ENCODE data around the gene ZNF70. TPM values are rescaled to one million over a fixed set of nuclear protein-coding genes. Genes with fewer than 3 reads are reported as not detected.

Gene ZNF70
- total RNA-seq, 1 experiment from 2014 or later: 2.3 TPM

GRCh38 chr22:23763579-23763945 lies 12.7 kb upstream of the ZNF70 start:
- no peak for ATAC-seq
- H3K4me2 ChIP-seq (ENCODE audit: low read length): no peak overlapping the region

GRCh38 chr22:23762842-23763578 lies 12.1 kb upstream of the ZNF70 start, which contains the start of gene C22orf15:
TSS of gene C22orf15 (plus strand) at chr22:23762990. CDS start at chr22:23763307, 317 bp downstream.
- DNase-seq: no peak
- intact Hi-C loops (cut with micrococcal nuclease): no loop called here
- Histone ChIP-seq H3F3A (ENCODE audit: low read length, unreplicated experiment) (no peaks in the 10 kb centered on the region), H3K9me3 (ENCODE audit: low read length) (no peaks in the 10 kb centered on the region), H3K4me2 (ENCODE audit: low read length) (no peak within 1 kb of the TSS), H3K79me2 (ENCODE audit: low read length) (peaks cover 17% of the 10 kb centered on the region), H3K4me3 (ENCODE audit: low read length) (no peak within 1 kb of the TSS), H2AFZ (ENCODE audit: low read length) (no peak within 1 kb of the TSS), H3K27me3 (ENCODE audit: low read length) (no peaks in the 10 kb centered on the region), H3K9me2 (replicated peaks; ENCODE audit: low read length) (no peaks in the 10 kb centered on the region), H3K27ac (ENCODE audit: low read length) (no peak within 1 kb of the TSS), H3K4me1 (ENCODE audit: insufficient read depth, low read length) (peaks cover 4% of the 10 kb centered on the region; the same call in 1 of the 2 replicates), H3K36me3 (ENCODE audit: low read depth, low read length) (peaks cover 5% of the 10 kb centered on the region; the same call in 1 of the 2 replicates), H4K20me1 (ENCODE audit: low read length) (no peaks in the 10 kb centered on the region), H3K9ac (ENCODE audit: low read length) (no peak within 1 kb of the TSS)
- BruUV-seq (replicated peaks): no TSS peak
- POLR2A ChIA-PET (ENCODE audit: unreplicated experiment): interaction anchor here (0.6 kb wide), 1 partner anchor 12 kb away, joined by 3 read pairs; the partner anchor contains the start of gene ZNF70
- no peak for TF ChIP-seq EZH2phosphoT487 (IDR thresholded peaks at IDR 0.05; ENCODE audit: borderline replicate concordance, low read length)
- TF ChIP-seq EZH2 (IDR thresholded peaks at IDR 0.05; ENCODE audit: low read length, unreplicated experiment): no peak
- TF ChIP-seq CTCF (conservative IDR thresholded peaks at IDR 0.05; ENCODE audit: low read depth, low read length): no peak
- no peak for ATAC-seq
- CTCF ChIA-PET: no interaction called here

More at GRCh38 chr22:23763579-23763945, 12.7 kb upstream of the ZNF70 start:
- ChIA-PET CTCF (no interaction called here), POLR2A (ENCODE audit: unreplicated experiment) (interaction anchor here (0.6 kb wide), 1 partner anchor 13 kb away, joined by 3 read pairs; the partner anchor contains the start of gene ZNF70)
- peaks cover 4% of the 10 kb centered on the region; the same call in 1 of the 2 replicates for H3K4me1 ChIP-seq (ENCODE audit: insufficient read depth, low read length)
- no peak overlapping the region for H2AFZ ChIP-seq (ENCODE audit: low read length)
- H3K27ac ChIP-seq (ENCODE audit: low read length): no peak overlapping the region
- H3K9me3 ChIP-seq (ENCODE audit: low read length): no peaks in the 10 kb centered on the region
- intact Hi-C loops (cut with micrococcal nuclease): no loop called here
- no peak overlapping the region for H3K9ac ChIP-seq (ENCODE audit: low read length)
- TF ChIP-seq EZH2 (IDR thresholded peaks at IDR 0.05; ENCODE audit: low read length, unreplicated experiment) (no peak), EZH2phosphoT487 (IDR thresholded peaks at IDR 0.05; ENCODE audit: borderline replicate concordance, low read length) (no peak), CTCF (conservative IDR thresholded peaks at IDR 0.05; ENCODE audit: low read depth, low read length) (no peak)
- H3K36me3 ChIP-seq (ENCODE audit: low read depth, low read length): peaks cover 5% of the 10 kb centered on the region; the same call in 1 of the 2 replicates
- H3K9me2 ChIP-seq (replicated peaks; ENCODE audit: low read length): no peaks in the 10 kb centered on the region
- H3K79me2 ChIP-seq (ENCODE audit: low read length): peaks cover 22% of the 10 kb centered on the region
- H3K27me3 ChIP-seq (ENCODE audit: low read length): no peaks in the 10 kb centered on the region
- no TSS peak for BruUV-seq (replicated peaks)
- no peaks in the 10 kb centered on the region for H3F3A ChIP-seq (ENCODE audit: low read length, unreplicated experiment)
- H4K20me1 ChIP-seq (ENCODE audit: low read length): no peaks in the 10 kb centered on the region
- no peak overlapping the region for H3K4me3 ChIP-seq (ENCODE audit: low read length)
- DNase-seq: no peak

- TF ChIP-seq EZH2 (IDR thresholded peaks at IDR 0.05; ENCODE audit: low read length, unreplicated experiment) (no peak), CTCF (conservative IDR thresholded peaks at IDR 0.05; ENCODE audit: low read depth, low read length) (no peak), EZH2phosphoT487 (IDR thresholded peaks at IDR 0.05; ENCODE audit: borderline replicate concordance, low read length) (no peak)
- H3K4me3 ChIP-seq (ENCODE audit: low read length): no peak overlapping the region
- H3K9me2 ChIP-seq (replicated peaks; ENCODE audit: low read length): no peaks in the 10 kb centered on the region
- H3K36me3 ChIP-seq (ENCODE audit: low read depth, low read length): peaks cover 2% of the 10 kb centered on the region; the same call in 1 of the 2 replicates
- intact Hi-C loops (cut with micrococcal nuclease): no loop called here
- no peaks in the 10 kb centered on the region for H3K4me1 ChIP-seq (ENCODE audit: insufficient read depth, low read length)
- H3F3A ChIP-seq (ENCODE audit: low read length, unreplicated experiment): no peaks in the 10 kb centered on the region
- H3K27ac ChIP-seq (ENCODE audit: low read length): no peak overlapping the region
- no TSS peak for BruUV-seq (replicated peaks)
- H3K9me3 ChIP-seq (ENCODE audit: low read length): no peaks in the 10 kb centered on the region
- ChIA-PET CTCF (no interaction called here), POLR2A (ENCODE audit: unreplicated experiment) (no interaction called here)
- no peak for ATAC-seq
- no peaks in the 10 kb centered on the region for H3K27me3 ChIP-seq (ENCODE audit: low read length)
- H2AFZ ChIP-seq (ENCODE audit: low read length): no peak overlapping the region
- DNase-seq: no peak
- no peaks in the 10 kb centered on the region for H4K20me1 ChIP-seq (ENCODE audit: low read length)
- no peaks in the 10 kb centered on the region for H3K79me2 ChIP-seq (ENCODE audit: low read length)
- H3K4me2 ChIP-seq (ENCODE audit: low read length): no peak overlapping the region
- H3K9ac ChIP-seq (ENCODE audit: low read length): no peak overlapping the region
Observed at GRCh38 chr22:23760056-23760455, 9.1 kb upstream of the ZNF70 start.
